Neural crest cell (in vitro differentiated cells): ENCODE measurements around the gene SFTA2. TPM values are rescaled to one million over a fixed set of nuclear protein-coding genes. Genes with fewer than 3 reads are reported as not detected.
A peak's percentile ranks its signal among the peaks of the same experiment; 100 is the strongest.

Experiments used
- DNase-seq: peaks from one replicate; pipeline ENCODE4 v3.0.0; 2021; ENCODE audit warnings: low read depth, mixed read lengths, low spot score
- H3K27ac Mint-ChIP-seq: one replicate; pipeline ENCODE4 v1.8.0; 2021; ENCODE audit warnings: mild to moderate bottlenecking, mixed read lengths; ENCODE audit not compliant: unreplicated experiment
- H3K27me3 Mint-ChIP-seq: 2 replicates; pipeline ENCODE4 v1.8.0; 2021; ENCODE audit warnings: low read depth, mild to moderate bottlenecking, mixed read lengths
- H3K36me3 Mint-ChIP-seq: 2 replicates; pipeline ENCODE4 v1.8.0; 2021; ENCODE audit warnings: low read depth, mild to moderate bottlenecking, mixed read lengths
- H3K4me1 Mint-ChIP-seq: 2 replicates; pipeline ENCODE4 v1.8.0; 2021; ENCODE audit warnings: mixed read lengths
- H3K4me3 Mint-ChIP-seq: one replicate; pipeline ENCODE4 v1.8.0; 2021; ENCODE audit warnings: mild to moderate bottlenecking, mixed read lengths
- H3K9me3 Mint-ChIP-seq: 2 replicates; pipeline ENCODE4 v1.8.0; 2021; ENCODE audit warnings: mixed read lengths
- CTCF ChIP-seq: fragments of 200-600 bp; sonication (generic); conservative IDR thresholded peaks from 2 replicates; pipeline ENCODE4 v1.5.0; 2021; ENCODE audit warnings: antibody characterized with exemption, mild to moderate bottlenecking
- microRNA-seq: library from miRNA; unstranded; fragments of <30 nt; microRNA quantifications from one replicate; pipeline ENCODE4, GENCODE V29; 2020
- total RNA-seq: library from RNA; stranded (reverse); gene quantifications from 2 replicates; pipeline ENCODE4 v1.2.1, GENCODE V29; 2021

Gene SFTA2
- total RNA-seq, 1 donor from 2014 or later = not detected

- no peaks in the 10 kb centered on the region for H3K36me3 Mint-ChIP-seq
- no peak for TF ChIP-seq CTCF
- no peaks in the 10 kb centered on the region for H3K27me3 Mint-ChIP-seq
- H3K4me3 Mint-ChIP-seq = peak overlapping the region; percentile 96
- no peaks in the 10 kb centered on the region for H3K9me3 Mint-ChIP-seq
- H3K27ac Mint-ChIP-seq = peak overlapping the region; percentile 97
- no peak for DNase-seq
- peaks cover 76% of the 10 kb centered on the region for H3K4me1 Mint-ChIP-seq
Observed at GRCh38 chr6:30881392-30882203, 50.4 kb downstream of the SFTA2 start.

Small RNA genes within 50 kb of the gene (microRNA-seq; reads per million reads assigned to microRNA genes)
- gene MIR4640 = 13.0 reads per million, percentile 27 among the genes with 10 or more reads in this experiment

Other genes with a start within 250 kb of the SFTA2 start
- 71.0 and 71.1 TPM in 2 replicates for gene PPP1R18, start 245.5 kb downstream of the SFTA2 start, total RNA-seq
- 66.5 and 69.2 TPM in 2 replicates for gene NRM, start 241.2 kb downstream of the SFTA2 start, total RNA-seq
- gene MDC1, start 214.9 kb downstream of the SFTA2 start, total RNA-seq = 104 and 107 TPM in 2 replicates
- 1,986 and 2,086 TPM in 2 replicates for gene TUBB, start 211.8 kb downstream of the SFTA2 start, total RNA-seq
- gene FLOT1, start 189.5 kb downstream of the SFTA2 start, total RNA-seq = 100 and 106 TPM in 2 replicates
- 4.8 and 6.3 TPM in 2 replicates for gene IER3, start 187.6 kb downstream of the SFTA2 start, total RNA-seq
- 160 and 178 TPM in 2 replicates for gene DDR1, start 47.7 kb downstream of the SFTA2 start, total RNA-seq
- 72.6 and 78.5 TPM in 2 replicates for gene GTF2H4, start 24.0 kb downstream of the SFTA2 start, total RNA-seq
- 61.3 and 68.2 TPM in 2 replicates for gene VARS2, start 17.9 kb downstream of the SFTA2 start, total RNA-seq
- gene MUCL3, start 8.8 kb upstream of the SFTA2 start, total RNA-seq = not detected in 2 replicates
- gene MUC21, start 51.5 kb upstream of the SFTA2 start, total RNA-seq = not detected in 2 replicates
- not detected in 2 replicates for gene MUC22, start 78.3 kb upstream of the SFTA2 start, total RNA-seq
- not detected in 2 replicates for gene C6orf15, start 180.4 kb upstream of the SFTA2 start, total RNA-seq
- not detected in 2 replicates for gene PSORS1C1, start 182.6 kb upstream of the SFTA2 start, total RNA-seq
- not detected in 2 replicates for gene CDSN, start 188.3 kb upstream of the SFTA2 start, total RNA-seq
- not detected in 2 replicates for gene PSORS1C2, start 206.9 kb upstream of the SFTA2 start, total RNA-seq
- 46.7 and 48.6 TPM in 2 replicates for gene CCHCR1, start 225.6 kb upstream of the SFTA2 start, total RNA-seq
- 21.7 and 21.8 TPM in 2 replicates for gene TCF19, start 226.4 kb upstream of the SFTA2 start, total RNA-seq
- not detected in 2 replicates for gene POU5F1, start 238.5 kb upstream of the SFTA2 start, total RNA-seq